T-cell (primary cell): ENCODE data around the gene SNAP47. TPM values are rescaled to one million over a fixed set of nuclear protein-coding genes. Genes with fewer than 3 reads are reported as not detected.

Source experiments
- ATAC-seq, 4 experiments: fragments of 200-7000 bp in 3 of 4; fragments of 150-1000 bp in 1 of 4; cut with Tn5 transposase; replicated peaks in 1 of 4; 1 replicate in 3 of 4; 2 replicates in 1 of 4; pipeline ENCODE4 v1.10.0; 2021; ENCODE audit warnings: moderate library complexity in 3 of 4, mild to moderate bottlenecking in 2 of 4, moderate number of reproducible peaks in 1 of 4
- CTCF ChIA-PET, 2 donors: fragments of 300-600 bp; sonication (Branson Sonifier 250); formaldehyde crosslinking; loops; one replicate each; lab custom pipeline; 2022; ENCODE audit warnings: antibody characterized with exemption in 2 of 2; lab: Charles Lee
- POLR2A ChIA-PET, 2 donors: fragments of 300-600 bp; sonication (Branson Sonifier 250); formaldehyde crosslinking; loops; one replicate each; lab custom pipeline; 2022; ENCODE audit warnings: antibody characterized with exemption in 2 of 2; lab: Charles Lee
- DNase-seq, 35 experiments: peaks; one replicate each; pipeline versions ENCODE4 v3.0.0 to v3.0.0-alpha.2; 2013 to 2023
- H3K27ac ChIP-seq: one replicate; pipeline ENCODE4 v1.5.1; 2013; ENCODE audit warnings: low read length
- H3K27me3 ChIP-seq, 2 experiments: replicated peaks in 1 of 2; 1 replicate in 1 of 2; 2 replicates in 1 of 2; pipeline versions ENCODE4 v1.6.1 to v1.7.0; 2013; ENCODE audit warnings: low read length in 1 of 2, mixed read lengths in 1 of 2; ENCODE audit not compliant: control insufficient read depth in 2 of 2, insufficient read depth in 2 of 2; ENCODE audit errors: extremely low read depth in 1 of 2
- H3K36me3 ChIP-seq, 2 donors: 1 replicate in 1 of 2; 2 replicates in 1 of 2; pipeline versions ENCODE4 v1.6.1 to v1.7.0; 2013; ENCODE audit warnings: low read length in 1 of 2; ENCODE audit not compliant: control insufficient read depth in 2 of 2, insufficient read depth in 1 of 2; ENCODE audit errors: extremely low read depth in 1 of 2
- H3K4me1 ChIP-seq, 2 experiments: 1 replicate in 1 of 2; 2 replicates in 1 of 2; pipeline versions ENCODE4 v1.6.1 to v1.7.0; 2013; ENCODE audit warnings: low read length in 2 of 2, mixed read lengths in 1 of 2; ENCODE audit not compliant: insufficient read depth in 2 of 2, control insufficient read depth in 1 of 2; ENCODE audit errors: extremely low read depth in 1 of 2
- H3K4me3 ChIP-seq, 2 donors: 1 replicate in 1 of 2; 2 replicates in 1 of 2; pipeline versions ENCODE4 v1.5.1 to v1.7.0; 2013; ENCODE audit warnings: mild to moderate bottlenecking in 2 of 2, low read length in 1 of 2, moderate library complexity in 1 of 2; ENCODE audit not compliant: control insufficient read depth in 1 of 2; ENCODE audit errors: extremely low read depth in 1 of 2
- H3K9me3 ChIP-seq: 2 replicates; pipeline ENCODE4 v1.7.0; 2013
- H3K27ac Mint-ChIP-seq, 2 donors: one replicate each; pipeline ENCODE4 v1.8.0; 2020 to 2021; ENCODE audit warnings: mild to moderate bottlenecking in 2 of 2, mixed read lengths in 2 of 2
- H3K27me3 Mint-ChIP-seq, 2 donors: one replicate each; pipeline ENCODE4 v1.8.0; 2021 to 2022; ENCODE audit warnings: mixed read lengths in 2 of 2
- H3K36me3 Mint-ChIP-seq: one replicate; pipeline ENCODE4 v1.8.0; 2021; ENCODE audit warnings: mixed read lengths
- H3K4me1 Mint-ChIP-seq, 3 donors: one replicate each; pipeline ENCODE4 v1.8.0; 2020 to 2022; ENCODE audit warnings: mixed read lengths in 3 of 3, mild to moderate bottlenecking in 1 of 3
- H3K4me3 Mint-ChIP-seq, 3 donors: one replicate each; pipeline ENCODE4 v1.8.0; 2020 to 2022; ENCODE audit warnings: mild to moderate bottlenecking in 3 of 3, mixed read lengths in 3 of 3, moderate library complexity in 3 of 3
- H3K9me3 Mint-ChIP-seq, 3 donors: one replicate each; pipeline ENCODE4 v1.8.0; 2020 to 2022; ENCODE audit warnings: mixed read lengths in 3 of 3
- WGBS: methylation state at CpG from one replicate; pipeline ENCODE4 v1.1.5; 2013; ENCODE audit warnings: missing lambda C conversion rate; ENCODE audit not compliant: insufficient coverage; 5-methylcytosine and 5-hydroxymethylcytosine counted together
- total RNA-seq, 35 experiments: library from RNA in 6 of 35; stranded (reverse) in 6 of 35; fragments of 120-200 nt in 1 of 35; gene quantifications; one replicate each; pipeline versions ENCODE4 v1.2.1 to v1.2.4 and lab custom pipeline; 2013 to 2026

SNAP47 gene
- total RNA-seq, 5 donors from 2014 or later (not counting 1 experiment from before 2014, with no cell fraction given) = 20.1 to 35.6 (median 30.7) TPM

DNA sequence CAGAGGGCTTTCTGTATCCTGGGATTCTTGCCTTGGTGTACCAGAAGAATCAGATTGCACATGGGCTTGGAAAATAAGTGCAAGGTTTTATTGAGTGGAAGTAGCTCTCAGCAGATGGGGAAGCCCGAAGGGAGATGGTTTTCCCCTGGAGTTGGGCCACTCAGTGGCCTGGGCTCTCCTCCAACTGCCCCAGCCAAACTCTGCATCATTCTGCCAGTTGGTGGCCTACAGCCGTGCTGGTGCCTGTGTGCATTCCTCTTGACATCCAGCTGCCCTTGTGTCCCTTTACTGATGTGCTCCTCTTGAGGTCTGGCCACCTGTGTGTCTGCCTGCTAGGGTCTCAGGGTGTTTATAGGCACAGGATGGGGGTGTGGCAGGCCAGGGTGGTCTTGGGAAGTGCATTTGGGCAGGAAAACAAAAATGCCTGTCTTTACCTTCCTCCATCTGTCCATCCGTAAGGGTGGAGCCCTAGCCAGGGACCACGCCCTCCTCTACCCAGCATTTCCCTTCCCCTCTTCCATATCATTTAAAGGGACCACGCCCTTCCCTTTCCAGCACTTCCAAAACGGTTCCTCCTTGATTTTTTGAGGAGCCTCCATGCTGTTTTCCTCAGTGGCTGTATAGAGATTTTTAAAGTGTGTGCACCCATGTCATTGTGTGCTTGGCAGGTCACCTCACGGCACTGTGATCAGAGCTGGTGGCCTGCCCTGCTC, 18.9 kb downstream of the SNAP47 start:
- peaks cover 39% of the 10 kb centered on the region for H3K36me3 Mint-ChIP-seq
- DNase-seq = no peak
- POLR2A ChIA-PET = no interaction called here

GRCh38 chr1:227754958-227755357, 19.7 kb downstream of the SNAP47 start:
- Mint-ChIP-seq H3K27me3 (no peaks in the 10 kb centered on the region), H3K27ac (no peak overlapping the region), H3K4me3 (no peak overlapping the region), H3K4me1 (peaks cover 4 to 35% (median 29%) of the 10 kb centered on the region in 3 donors), H3K9me3 (no peaks in the 10 kb centered on the region), H3K36me3 (peaks cover 41% of the 10 kb centered on the region)
- no peaks in the 10 kb centered on the region for H3K9me3 ChIP-seq
- POLR2A ChIA-PET = no interaction called here
- no peak for DNase-seq
- ATAC-seq = no peak
- no peaks in the 10 kb centered on the region for H3K27me3 ChIP-seq
- peaks cover 10 to 34% of the 10 kb centered on the region in 2 donors for H3K36me3 ChIP-seq
- no CpG with 5 or more reads among the region's 4 CpGs for WGBS
- CTCF ChIA-PET = no interaction called here
- H3K4me1 ChIP-seq = peaks cover 0 to 10% of the 10 kb centered on the region in 2 experiments
- H3K4me3 ChIP-seq = no peak overlapping the region
- no peak overlapping the region for H3K27ac ChIP-seq

More for the DNA sequence above, 18.9 kb downstream of the SNAP47 start:
- Mint-ChIP-seq H3K9me3 (no peaks in the 10 kb centered on the region), H3K27me3 (no peaks in the 10 kb centered on the region), H3K27ac (no peak overlapping the region), H3K4me3 (no peak overlapping the region), H3K4me1 (peaks cover 11 to 37% (median 31%) of the 10 kb centered on the region in 3 donors)
- Histone ChIP-seq H3K27me3 (no peaks in the 10 kb centered on the region), H3K36me3 (peaks cover 8 to 31% of the 10 kb centered on the region in 2 donors), H3K4me1 (peaks cover 0 to 13% of the 10 kb centered on the region in 2 experiments), H3K27ac (no peak overlapping the region), H3K4me3 (no peak overlapping the region), H3K9me3 (no peaks in the 10 kb centered on the region)
- WGBS = 90% methylated on average over 3 of the region's 7 CpGs
- ATAC-seq = no peak
- CTCF ChIA-PET = no interaction called here

DNA sequence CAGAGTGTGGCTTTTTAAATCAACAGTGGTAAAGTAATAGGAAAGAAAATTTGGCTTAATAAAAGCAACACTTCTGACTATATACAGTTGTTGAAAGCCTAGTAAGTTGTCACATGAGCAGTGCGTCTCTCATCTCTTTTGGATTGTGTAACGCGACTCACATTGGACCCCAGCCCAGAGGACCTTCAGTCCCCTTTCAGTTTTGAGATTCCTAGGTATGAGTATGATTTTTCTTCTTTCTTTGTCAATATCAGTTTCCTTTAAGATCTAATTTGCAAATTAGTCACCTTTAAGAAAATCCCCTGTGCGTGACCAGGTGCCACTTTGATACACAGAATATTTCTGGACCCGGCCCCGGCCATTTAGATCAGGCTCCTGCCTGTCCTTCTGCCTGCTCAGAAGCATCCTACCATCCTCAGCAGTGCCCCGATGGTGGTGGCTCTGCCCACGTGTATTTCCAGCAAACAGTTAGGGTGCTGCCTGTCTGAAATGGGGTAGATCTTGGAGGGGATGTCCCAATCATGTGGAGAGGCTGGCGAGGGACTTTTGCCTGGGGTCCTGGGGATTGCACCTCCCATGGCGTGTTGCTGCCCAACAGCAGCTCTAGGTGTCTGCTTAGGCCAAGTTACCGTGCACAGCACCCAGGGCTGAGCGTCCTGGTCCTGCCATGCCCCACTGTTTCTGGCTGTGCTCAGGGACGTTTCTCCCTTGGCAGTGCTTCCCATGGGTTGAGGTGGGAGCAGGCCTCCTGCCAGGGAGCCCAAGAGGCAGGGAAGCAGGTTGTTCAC, 21.1 kb downstream of the SNAP47 start:
- Histone ChIP-seq H3K36me3 (peaks cover 8 to 28% of the 10 kb centered on the region in 2 donors), H3K9me3 (no peaks in the 10 kb centered on the region), H3K4me1 (peaks cover 4 to 17% of the 10 kb centered on the region in 2 experiments), H3K27me3 (no peaks in the 10 kb centered on the region), H3K4me3 (no peak overlapping the region), H3K27ac (no peak overlapping the region)
- ChIA-PET POLR2A (no interaction called here), CTCF (no interaction called here)
- DNase-seq = no peak
- Mint-ChIP-seq H3K27ac (no peak overlapping the region), H3K9me3 (no peaks in the 10 kb centered on the region), H3K4me3 (no peak overlapping the region), H3K36me3 (peaks cover 46% of the 10 kb centered on the region), H3K27me3 (no peaks in the 10 kb centered on the region), H3K4me1 (peaks cover 11 to 43% (median 36%) of the 10 kb centered on the region in 3 donors)
- WGBS = 87% methylated on average over 9 of the region's 13 CpGs
- no peak for ATAC-seq

GRCh38 chr1:227757781-227758180, 22.5 kb downstream of the SNAP47 start:
- no peak overlapping the region for H3K4me3 Mint-ChIP-seq
- ATAC-seq = no peak
- peaks cover 8 to 26% of the 10 kb centered on the region in 2 donors for H3K36me3 ChIP-seq
- H3K27me3 ChIP-seq = no peaks in the 10 kb centered on the region
- H3K27me3 Mint-ChIP-seq = no peaks in the 10 kb centered on the region
- no peak overlapping the region for H3K4me3 ChIP-seq
- ChIA-PET CTCF (interaction anchor here in 1 of 2 donors (0.6 kb wide), 1 partner anchor 242 kb away, joined by 4 read pairs; no protein-coding TSS in a partner anchor), POLR2A (no interaction called here)
- WGBS = 94% methylated on average over 2 of the region's 2 CpGs
- H3K27ac Mint-ChIP-seq = no peak overlapping the region
- no peak overlapping the region for H3K27ac ChIP-seq
- no peaks in the 10 kb centered on the region for H3K9me3 ChIP-seq
- peaks cover 24 to 53% (median 46%) of the 10 kb centered on the region in 3 donors for H3K4me1 Mint-ChIP-seq
- peaks cover 18 to 31% of the 10 kb centered on the region in 2 experiments for H3K4me1 ChIP-seq
- DNase-seq = no peak
- H3K9me3 Mint-ChIP-seq = no peaks in the 10 kb centered on the region
- peaks cover 43% of the 10 kb centered on the region for H3K36me3 Mint-ChIP-seq

DNA sequence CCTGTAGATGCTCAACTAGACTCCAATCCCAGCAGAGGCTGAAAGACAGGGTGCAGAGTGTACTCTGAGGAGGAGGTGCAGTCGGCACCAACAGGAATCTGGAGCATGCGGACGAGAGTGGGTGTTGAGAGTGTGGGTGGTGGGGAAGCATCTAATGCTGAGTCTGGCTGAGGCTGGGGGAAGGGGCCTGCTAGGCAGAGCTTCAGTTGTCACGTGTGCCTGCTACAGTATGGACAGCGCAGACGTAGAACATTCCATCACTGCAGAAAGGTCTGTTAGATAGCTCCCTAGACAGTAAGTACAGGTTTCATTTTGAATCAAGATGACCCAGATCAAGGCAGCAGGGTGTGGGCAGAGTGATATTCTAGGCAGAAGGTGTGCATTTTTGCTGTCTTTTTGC, 23.1 kb downstream of the SNAP47 start:
- no peak overlapping the region for H3K4me3 Mint-ChIP-seq
- Histone ChIP-seq H3K4me3 (no peak overlapping the region), H3K4me1 (peaks cover 22 to 37% of the 10 kb centered on the region in 2 experiments), H3K27me3 (no peaks in the 10 kb centered on the region), H3K27ac (no peak overlapping the region), H3K36me3 (peaks cover 8 to 26% of the 10 kb centered on the region in 2 donors), H3K9me3 (no peaks in the 10 kb centered on the region)
- H3K9me3 Mint-ChIP-seq = no peaks in the 10 kb centered on the region
- CTCF ChIA-PET = interaction anchor here in 1 of 2 donors (0.6 kb wide), 1 partner anchor 241 kb away, joined by 4 read pairs; no protein-coding TSS in a partner anchor
- H3K27me3 Mint-ChIP-seq = no peaks in the 10 kb centered on the region
- DNase-seq (no peak), ATAC-seq (no peak)
- H3K4me1 Mint-ChIP-seq = peaks cover 29 to 56% (median 51%) of the 10 kb centered on the region in 3 donors
- H3K36me3 Mint-ChIP-seq = peaks cover 43% of the 10 kb centered on the region
- POLR2A ChIA-PET = no interaction called here
- peak overlapping the region in 1 of 2 donors; percentile 28 for H3K27ac Mint-ChIP-seq
- 56% methylated on average over 5 of the region's 6 CpGs for WGBS
